Measurements from ENCODE around the gene GNAL. TPM values are rescaled to one million over a fixed set of nuclear protein-coding genes. Genes with fewer than 3 reads are reported as not detected.
"Not testable (repeated sequence)": the region's sequence is repeated elsewhere in the genome, so short reads cannot be mapped to it uniquely, and the experiment has no call there.

Gene GNAL
- total RNA-seq = 0.36 and 0.40 TPM in 2 replicates

DNA sequence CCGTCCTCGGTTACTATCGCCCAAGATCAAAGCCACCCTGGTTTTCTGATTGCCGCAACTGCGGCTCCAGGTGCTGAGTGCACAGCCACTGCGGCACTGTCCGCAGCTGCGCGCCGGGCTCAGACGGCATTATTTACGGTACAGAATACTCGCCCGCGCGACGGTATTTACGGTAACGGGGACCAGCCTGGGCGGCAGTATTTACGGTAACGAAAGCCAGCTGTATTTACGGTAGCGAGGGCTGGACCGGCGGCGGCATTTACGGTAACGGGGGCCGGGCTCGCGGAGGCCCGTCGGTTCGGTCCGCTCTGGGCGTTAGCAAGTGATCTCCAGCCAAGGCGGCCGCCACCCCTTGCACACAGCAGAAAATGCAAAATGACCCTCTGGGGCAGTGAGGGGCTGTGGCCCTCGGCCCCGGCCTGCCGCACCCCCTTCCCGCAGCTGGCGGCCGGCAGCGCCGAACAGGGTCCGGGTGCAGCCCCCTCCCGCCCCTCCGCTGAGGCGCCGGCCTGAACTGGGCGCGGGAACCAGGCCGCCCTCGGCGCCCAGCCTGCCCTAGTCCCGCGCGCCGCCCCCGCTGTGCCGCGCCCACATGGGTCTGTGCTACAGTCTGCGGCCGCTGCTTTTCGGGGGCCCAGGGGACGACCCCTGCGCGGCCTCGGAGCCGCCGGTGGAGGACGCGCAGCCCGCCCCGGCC lies at the start of gene GNAL:
Gene GNAL (plus strand): TSS at position 293 of the 697 bp plus-strand sequence. CDS start 300 bp downstream, at position 593.
- Mint-ChIP-seq H3K9me3 (no peaks in the 10 kb centered on the region), H3K4me3 (peak within 1 kb of the TSS; percentile 70), H3K27me3 (peaks cover 42% of the 10 kb centered on the region), H3K36me3 (ENCODE audit: low read depth) (no peaks in the 10 kb centered on the region), H3K27ac (no peak within 1 kb of the TSS), H3K4me1 (peaks cover 5% of the 10 kb centered on the region)
- intact Hi-C loops (cut with micrococcal nuclease) = no loop called here
- DNase-seq = peak; percentile 87

DNA sequence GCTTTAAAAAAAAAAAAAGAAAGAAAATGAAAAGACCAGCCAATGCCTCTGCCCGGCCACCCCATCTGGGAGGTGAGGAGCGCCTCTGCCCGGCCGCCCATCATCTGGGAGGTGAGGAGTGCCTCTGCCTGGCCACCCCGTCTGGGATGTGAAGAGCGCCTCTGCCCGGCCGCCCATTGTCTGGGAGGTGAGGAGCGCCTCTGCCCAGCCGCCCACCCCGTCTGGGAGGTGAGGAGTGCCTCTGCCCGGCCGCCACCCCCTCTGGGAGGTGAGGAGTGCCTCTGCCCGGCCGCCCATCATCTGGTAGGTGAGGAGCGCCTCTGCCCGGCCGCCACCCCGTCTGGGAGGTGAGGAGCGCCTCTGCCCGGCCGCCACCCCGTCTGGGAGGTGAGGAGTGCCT lies 41.8 kb upstream of the GNAL start:
- H3K4me1 Mint-ChIP-seq; DNase-seq; H3K27ac Mint-ChIP-seq; H3K27me3 Mint-ChIP-seq; H3K4me3 Mint-ChIP-seq; H3K9me3 Mint-ChIP-seq; intact Hi-C loops (cut with micrococcal nuclease); H3K36me3 Mint-ChIP-seq (ENCODE audit: low read depth): not testable (repeated sequence)

DNA sequence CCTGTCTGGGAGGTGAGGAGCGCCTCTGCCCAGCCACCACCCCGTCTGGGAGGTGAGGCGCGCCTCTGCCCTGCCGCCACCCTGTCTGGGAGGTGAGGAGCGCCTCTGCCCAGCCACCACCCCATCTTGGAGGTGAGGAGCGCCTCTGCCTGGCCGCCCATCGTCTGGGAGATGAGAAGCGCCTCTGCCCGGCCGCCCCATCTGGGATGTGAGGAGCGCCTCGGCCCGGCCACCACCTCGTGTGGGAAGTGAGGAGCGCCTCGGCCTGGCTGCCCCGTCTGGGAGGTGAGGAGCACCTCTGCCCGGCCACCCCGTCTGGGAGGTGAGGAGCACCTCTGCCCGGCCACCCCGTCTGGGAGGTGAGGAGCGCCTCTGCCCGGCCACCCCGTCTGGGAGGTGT lies 41.3 kb upstream of the GNAL start:
- not testable (repeated sequence) for H3K4me1 Mint-ChIP-seq

DNA sequence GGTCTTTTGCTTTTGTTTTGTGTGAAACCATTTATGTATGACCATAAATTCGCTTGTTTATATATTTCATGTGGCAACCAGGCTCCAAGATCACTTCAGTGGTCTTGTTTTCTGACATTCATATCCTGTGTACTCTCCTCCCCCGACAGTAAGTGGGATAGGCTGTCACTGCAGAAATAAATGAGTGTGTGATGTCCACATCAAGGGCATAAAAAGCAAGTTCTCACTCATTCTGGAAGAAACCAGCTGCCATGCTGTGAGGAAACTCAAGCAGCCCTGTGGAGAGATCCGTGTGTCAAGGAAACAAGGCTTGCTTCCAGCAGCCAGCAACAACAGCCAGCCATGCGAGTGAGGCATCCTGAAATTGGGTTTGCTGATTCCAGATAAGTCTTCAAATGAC lies 39.2 kb upstream of the GNAL start:
- no peaks in the 10 kb centered on the region for H3K36me3 Mint-ChIP-seq (ENCODE audit: low read depth)
- H3K4me1 Mint-ChIP-seq = no peaks in the 10 kb centered on the region
- DNase-seq = peak; percentile 21
- H3K27ac Mint-ChIP-seq = no peak overlapping the region
- intact Hi-C loops (cut with micrococcal nuclease) = no loop called here
- H3K4me3 Mint-ChIP-seq = no peak overlapping the region
- peaks cover 3% of the 10 kb centered on the region for H3K9me3 Mint-ChIP-seq
- peaks cover 8% of the 10 kb centered on the region for H3K27me3 Mint-ChIP-seq

More for the DNA sequence above, 41.3 kb upstream of the GNAL start:
- H3K9me3 Mint-ChIP-seq; H3K27me3 Mint-ChIP-seq; intact Hi-C loops (cut with micrococcal nuclease); H3K36me3 Mint-ChIP-seq (ENCODE audit: low read depth); DNase-seq; H3K27ac Mint-ChIP-seq; H3K4me3 Mint-ChIP-seq: not testable (repeated sequence)

DNA sequence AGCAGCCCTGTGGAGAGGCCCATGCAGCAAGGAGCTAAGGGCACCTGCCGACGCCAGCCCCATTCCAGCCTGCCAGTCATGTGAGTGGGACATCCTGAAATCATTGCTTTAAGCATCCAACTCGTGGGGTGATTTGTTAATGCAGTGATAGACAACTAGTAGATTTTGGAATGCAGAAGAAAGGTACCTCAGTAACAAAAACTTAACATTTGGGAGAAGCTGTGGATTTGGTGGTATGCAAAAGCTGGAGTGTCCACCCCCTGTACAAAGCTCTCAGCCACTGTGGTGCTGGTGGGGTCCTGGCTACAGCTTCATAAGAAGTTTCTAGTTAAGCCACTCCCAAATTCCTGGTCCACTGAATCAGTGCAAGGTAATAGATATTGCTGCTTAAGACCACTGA lies 37.2 kb upstream of the GNAL start:
- intact Hi-C loops (cut with micrococcal nuclease) = no loop called here
- DNase-seq = peak; percentile 40
- no peak overlapping the region for H3K4me3 Mint-ChIP-seq
- peaks cover 14% of the 10 kb centered on the region for H3K27me3 Mint-ChIP-seq
- H3K36me3 Mint-ChIP-seq (ENCODE audit: low read depth) = no peaks in the 10 kb centered on the region
- no peak overlapping the region for H3K27ac Mint-ChIP-seq
- H3K9me3 Mint-ChIP-seq = peaks cover 3% of the 10 kb centered on the region
- H3K4me1 Mint-ChIP-seq = peaks cover 3% of the 10 kb centered on the region

DNA sequence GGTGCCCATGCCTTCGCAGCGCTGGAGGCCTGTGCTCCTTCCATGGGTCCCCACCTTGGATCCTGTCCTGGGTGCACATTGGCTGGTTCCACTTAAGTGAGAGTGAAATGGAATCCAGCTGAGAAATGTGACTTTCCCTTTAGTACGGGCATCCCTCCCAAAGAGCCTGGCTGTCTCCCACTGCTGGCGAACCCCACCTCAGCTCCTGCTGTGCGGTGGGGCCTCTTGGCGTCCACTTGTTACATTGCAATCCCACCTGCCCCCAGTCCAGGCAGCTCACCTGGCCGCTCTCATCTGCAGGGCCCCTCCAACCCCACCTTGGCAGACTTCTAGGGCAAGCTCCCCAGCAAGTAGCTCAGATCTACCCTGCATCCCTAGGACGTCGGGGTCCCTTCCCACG lies 35.5 kb upstream of the GNAL start:
- Mint-ChIP-seq H3K4me1 (peaks cover 3% of the 10 kb centered on the region), H3K4me3 (no peak overlapping the region), H3K9me3 (peaks cover 3% of the 10 kb centered on the region), H3K27ac (no peak overlapping the region), H3K36me3 (ENCODE audit: low read depth) (no peaks in the 10 kb centered on the region), H3K27me3 (peaks cover 19% of the 10 kb centered on the region)
- intact Hi-C loops (cut with micrococcal nuclease) = no loop called here
- DNase-seq = no peak

DNA sequence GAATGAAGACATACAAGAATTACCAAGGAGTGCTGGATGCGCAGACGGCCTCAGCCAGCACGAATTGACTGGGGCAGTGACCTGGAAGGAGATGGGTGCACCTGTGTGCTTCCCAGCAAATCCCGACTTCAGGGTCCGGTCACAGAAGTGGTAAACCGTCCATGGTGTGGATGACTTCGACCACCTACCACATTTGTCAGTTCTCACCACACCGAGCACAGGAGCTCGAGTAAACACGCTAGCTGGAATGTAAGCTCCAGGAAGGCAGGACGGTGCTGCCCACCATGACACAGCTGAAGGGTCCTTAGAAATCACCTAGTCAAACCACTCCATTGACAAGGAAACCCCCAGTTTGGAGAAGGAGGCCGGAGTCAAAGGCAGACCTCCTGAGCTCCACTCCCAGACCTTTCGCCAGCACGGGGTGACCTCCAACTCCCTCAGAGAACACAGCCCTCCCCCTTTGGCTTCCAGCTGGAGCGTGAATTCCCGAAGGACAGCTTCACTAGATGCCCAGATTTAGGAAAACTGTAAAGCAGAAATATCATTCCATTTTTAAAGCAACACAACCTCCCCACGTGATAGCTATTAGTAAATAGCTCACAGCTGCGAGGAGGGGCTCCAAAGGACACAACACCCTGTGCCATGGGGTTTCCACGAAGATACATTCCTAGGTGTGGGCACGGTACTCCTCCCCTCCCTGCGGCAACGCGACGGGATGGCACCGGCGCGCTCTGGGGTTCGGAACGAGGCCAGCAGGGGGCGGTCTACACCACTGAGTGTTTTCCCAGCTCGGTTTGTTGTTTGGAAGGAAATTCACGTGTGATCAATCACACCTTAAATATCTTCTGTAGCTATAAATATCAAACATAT lies 34.1 kb upstream of the GNAL start:
- Mint-ChIP-seq H3K36me3 (ENCODE audit: low read depth) (no peaks in the 10 kb centered on the region), H3K27me3 (peaks cover 22% of the 10 kb centered on the region), H3K4me1 (peaks cover 3% of the 10 kb centered on the region), H3K27ac (no peak overlapping the region), H3K4me3 (no peak overlapping the region), H3K9me3 (no peaks in the 10 kb centered on the region)
- intact Hi-C loops (cut with micrococcal nuclease) = loop anchor here (5.0 kb wide), 1 partner anchor 582 kb away; no protein-coding TSS in a partner anchor
- peak; percentile 81 for DNase-seq

DNA sequence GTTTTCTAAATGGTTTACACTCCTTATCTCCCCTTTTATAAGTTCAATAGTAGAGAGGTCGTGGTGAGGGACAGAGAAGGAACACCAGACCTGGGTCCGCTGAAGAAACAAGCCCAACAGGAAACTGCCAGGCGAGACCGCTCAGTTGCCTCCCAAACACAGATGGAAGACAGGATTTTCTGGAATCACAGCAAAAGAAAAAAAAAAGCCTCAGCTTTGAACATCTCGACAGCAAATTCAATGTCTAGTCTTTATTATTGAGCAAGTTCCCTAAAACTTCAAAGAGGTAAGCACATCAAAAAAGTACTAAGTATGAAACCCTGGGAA lies 33.5 kb upstream of the GNAL start:
- Mint-ChIP-seq H3K4me3 (no peak overlapping the region), H3K9me3 (no peaks in the 10 kb centered on the region), H3K27me3 (peaks cover 22% of the 10 kb centered on the region), H3K27ac (no peak overlapping the region), H3K36me3 (ENCODE audit: low read depth) (no peaks in the 10 kb centered on the region), H3K4me1 (peaks cover 3% of the 10 kb centered on the region)
- intact Hi-C loops (cut with micrococcal nuclease) = loop anchor here (5.0 kb wide), 1 partner anchor 582 kb away; no protein-coding TSS in a partner anchor
- DNase-seq = peak; percentile 20

DNA sequence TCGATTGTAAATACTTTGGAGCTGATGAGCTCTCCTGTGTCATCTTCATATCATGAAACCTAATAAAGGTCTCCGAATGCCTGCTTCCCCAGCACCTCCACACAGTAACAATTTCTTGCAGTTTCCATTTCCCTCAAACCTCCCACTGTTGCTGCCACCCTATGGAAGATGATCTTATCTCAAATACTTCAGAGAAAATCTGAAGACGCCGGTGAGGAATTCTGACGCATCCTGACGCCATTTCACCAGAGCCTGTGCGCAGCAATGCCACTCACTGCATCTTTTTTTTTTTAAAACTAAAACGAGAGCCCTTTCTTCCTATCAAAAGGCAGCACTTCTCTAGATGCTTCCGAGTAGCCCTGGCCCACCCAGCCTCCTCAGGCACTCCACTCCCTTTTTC lies 31.9 kb upstream of the GNAL start:
- Mint-ChIP-seq H3K27me3 (peaks cover 22% of the 10 kb centered on the region), H3K4me3 (no peak overlapping the region), H3K9me3 (no peaks in the 10 kb centered on the region), H3K27ac (no peak overlapping the region), H3K36me3 (ENCODE audit: low read depth) (no peaks in the 10 kb centered on the region), H3K4me1 (peaks cover 3% of the 10 kb centered on the region)
- intact Hi-C loops (cut with micrococcal nuclease) = loop anchor here (5.0 kb wide), 1 partner anchor 580 kb away; no protein-coding TSS in a partner anchor
- no peak for DNase-seq

DNA sequence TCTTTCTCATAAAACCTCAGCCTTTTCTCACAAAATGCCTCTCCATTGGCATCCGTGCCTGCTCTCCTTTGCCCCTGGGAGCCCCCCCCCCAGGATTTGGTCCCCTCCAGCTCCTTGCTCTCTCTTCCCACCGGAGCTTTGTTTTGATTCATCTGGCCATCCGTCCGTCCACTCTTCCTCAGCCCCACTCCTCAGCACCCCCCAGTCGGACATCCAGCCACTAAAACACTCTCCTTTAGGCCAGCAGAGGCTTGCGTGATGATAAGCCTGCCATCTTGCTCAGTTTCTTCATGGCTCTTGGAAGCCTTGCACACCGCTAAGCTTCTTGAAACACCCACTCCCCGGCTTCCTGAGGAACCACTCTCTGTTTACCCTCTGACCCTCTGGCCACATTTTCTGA lies 31.5 kb upstream of the GNAL start:
- no peak overlapping the region for H3K27ac Mint-ChIP-seq
- no peaks in the 10 kb centered on the region for H3K9me3 Mint-ChIP-seq
- no peak for DNase-seq
- H3K4me1 Mint-ChIP-seq = peaks cover 3% of the 10 kb centered on the region
- H3K27me3 Mint-ChIP-seq = peaks cover 22% of the 10 kb centered on the region
- H3K4me3 Mint-ChIP-seq = no peak overlapping the region
- intact Hi-C loops (cut with micrococcal nuclease) = loop anchor here (5.0 kb wide), 1 partner anchor 580 kb away; no protein-coding TSS in a partner anchor
- no peaks in the 10 kb centered on the region for H3K36me3 Mint-ChIP-seq (ENCODE audit: low read depth)

DNA sequence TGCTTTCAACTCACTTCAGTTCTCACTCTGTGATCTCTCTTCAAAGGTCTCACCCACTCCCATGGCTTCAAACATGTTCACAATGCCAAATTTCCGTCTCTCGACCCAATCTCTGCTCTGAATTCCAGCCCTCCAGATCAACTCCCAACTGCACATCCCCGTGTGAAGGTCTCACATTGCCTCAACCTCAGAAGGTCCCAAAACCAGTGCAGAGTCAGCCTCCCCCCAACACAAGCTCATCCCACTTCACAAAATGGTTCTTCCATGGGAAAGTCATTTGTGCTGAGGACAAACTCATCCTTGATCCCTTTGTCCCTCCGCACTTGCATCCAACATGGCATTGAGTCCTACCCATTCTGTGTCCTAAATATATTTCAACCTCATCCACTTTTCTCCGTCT lies 31.0 kb upstream of the GNAL start:
- H3K36me3 Mint-ChIP-seq (ENCODE audit: low read depth) = no peaks in the 10 kb centered on the region
- no peaks in the 10 kb centered on the region for H3K9me3 Mint-ChIP-seq
- peak; percentile 24 for DNase-seq
- no peak overlapping the region for H3K4me3 Mint-ChIP-seq
- H3K27ac Mint-ChIP-seq = no peak overlapping the region
- intact Hi-C loops (cut with micrococcal nuclease) = loop anchor here (5.0 kb wide), 1 partner anchor 579 kb away; no protein-coding TSS in a partner anchor
- peaks cover 3% of the 10 kb centered on the region for H3K4me1 Mint-ChIP-seq
- peaks cover 22% of the 10 kb centered on the region for H3K27me3 Mint-ChIP-seq

DNA sequence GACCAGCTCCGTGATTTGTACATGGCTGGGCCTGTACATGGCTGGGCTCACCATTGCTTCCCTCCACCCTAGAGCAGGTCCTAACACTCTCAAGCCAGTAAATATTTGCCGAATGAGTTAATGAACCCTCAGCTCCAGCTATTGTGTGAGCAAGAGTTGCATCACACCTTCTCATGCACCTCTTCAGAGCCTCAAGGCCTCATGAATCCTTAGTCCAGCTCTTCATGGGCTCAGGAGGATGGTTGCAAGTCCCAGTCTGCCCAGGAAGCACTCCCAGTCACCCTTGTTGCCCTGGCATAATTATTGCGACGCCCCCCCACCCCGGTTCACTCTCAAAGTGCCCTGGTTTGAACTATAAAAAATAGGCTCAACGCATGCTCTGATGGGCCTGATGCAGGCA lies 30.1 kb upstream of the GNAL start:
- no peak overlapping the region for H3K27ac Mint-ChIP-seq
- peaks cover 19% of the 10 kb centered on the region for H3K27me3 Mint-ChIP-seq
- peaks cover 3% of the 10 kb centered on the region for H3K4me1 Mint-ChIP-seq
- no peak overlapping the region for H3K4me3 Mint-ChIP-seq
- no peaks in the 10 kb centered on the region for H3K36me3 Mint-ChIP-seq (ENCODE audit: low read depth)
- intact Hi-C loops (cut with micrococcal nuclease) = loop anchor here (5.0 kb wide), 1 partner anchor 578 kb away; no protein-coding TSS in a partner anchor
- H3K9me3 Mint-ChIP-seq = no peaks in the 10 kb centered on the region
- DNase-seq = peak; percentile 26

DNA sequence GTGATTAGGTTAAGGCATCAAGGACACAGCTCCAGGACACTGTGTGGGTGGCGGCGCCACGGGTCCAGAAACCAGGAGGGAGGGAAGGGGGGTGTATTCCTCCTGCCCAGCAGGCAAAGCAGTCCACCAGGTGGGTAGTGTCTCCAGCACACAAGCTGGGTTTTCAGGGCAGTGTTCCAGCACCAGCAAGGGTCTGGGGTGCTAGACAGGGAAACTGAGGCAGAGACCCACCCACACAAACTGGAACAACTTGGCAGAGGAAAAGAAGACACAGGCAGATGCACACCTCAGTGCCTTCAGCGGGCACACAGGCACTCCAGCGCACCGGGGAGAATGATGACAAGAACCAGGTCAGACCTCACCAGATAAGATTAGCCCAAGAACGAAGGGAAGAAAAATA lies 28.4 kb upstream of the GNAL start:
- peaks cover 9% of the 10 kb centered on the region for H3K27me3 Mint-ChIP-seq
- intact Hi-C loops (cut with micrococcal nuclease) = no loop called here
- no peak overlapping the region for H3K27ac Mint-ChIP-seq
- no peaks in the 10 kb centered on the region for H3K36me3 Mint-ChIP-seq (ENCODE audit: low read depth)
- H3K9me3 Mint-ChIP-seq = no peaks in the 10 kb centered on the region
- DNase-seq = no peak
- no peak overlapping the region for H3K4me3 Mint-ChIP-seq
- peaks cover under 1% of the 10 kb centered on the region for H3K4me1 Mint-ChIP-seq

DNA sequence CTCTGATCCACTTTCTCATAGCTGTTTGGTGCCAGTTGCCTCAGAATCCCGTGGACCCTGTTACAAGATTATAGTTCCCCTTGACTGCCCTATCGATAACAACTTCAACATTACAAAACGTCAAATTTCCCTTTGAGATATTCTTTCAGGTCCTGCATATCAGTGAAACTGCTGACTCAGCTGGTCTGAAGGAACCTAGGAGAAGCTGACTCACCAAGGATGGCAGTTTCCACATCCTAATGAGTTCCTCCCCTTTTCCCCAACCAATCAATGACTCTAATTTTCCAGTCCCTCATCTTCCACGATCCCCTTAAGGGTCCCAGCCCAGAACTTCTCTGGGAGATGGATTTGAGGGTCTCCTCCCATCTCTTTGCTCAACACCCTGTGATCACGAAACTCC lies 27.6 kb upstream of the GNAL start:
- Mint-ChIP-seq H3K27me3 (peaks cover 8% of the 10 kb centered on the region), H3K4me3 (no peak overlapping the region), H3K36me3 (ENCODE audit: low read depth) (no peaks in the 10 kb centered on the region), H3K9me3 (no peaks in the 10 kb centered on the region), H3K4me1 (no peaks in the 10 kb centered on the region), H3K27ac (no peak overlapping the region)
- intact Hi-C loops (cut with micrococcal nuclease) = no loop called here
- DNase-seq = no peak
